ENCODE results near the gene TMED1.
A peak's percentile ranks its signal among the peaks of the same experiment; 100 is the strongest.
"Not testable (repeated sequence)": the region's sequence is repeated elsewhere in the genome, so short reads cannot be mapped to it uniquely, and the experiment has no call there.

The TMED1 gene, protein sequence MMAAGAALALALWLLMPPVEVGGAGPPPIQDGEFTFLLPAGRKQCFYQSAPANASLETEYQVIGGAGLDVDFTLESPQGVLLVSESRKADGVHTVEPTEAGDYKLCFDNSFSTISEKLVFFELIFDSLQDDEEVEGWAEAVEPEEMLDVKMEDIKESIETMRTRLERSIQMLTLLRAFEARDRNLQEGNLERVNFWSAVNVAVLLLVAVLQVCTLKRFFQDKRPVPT

DNA sequence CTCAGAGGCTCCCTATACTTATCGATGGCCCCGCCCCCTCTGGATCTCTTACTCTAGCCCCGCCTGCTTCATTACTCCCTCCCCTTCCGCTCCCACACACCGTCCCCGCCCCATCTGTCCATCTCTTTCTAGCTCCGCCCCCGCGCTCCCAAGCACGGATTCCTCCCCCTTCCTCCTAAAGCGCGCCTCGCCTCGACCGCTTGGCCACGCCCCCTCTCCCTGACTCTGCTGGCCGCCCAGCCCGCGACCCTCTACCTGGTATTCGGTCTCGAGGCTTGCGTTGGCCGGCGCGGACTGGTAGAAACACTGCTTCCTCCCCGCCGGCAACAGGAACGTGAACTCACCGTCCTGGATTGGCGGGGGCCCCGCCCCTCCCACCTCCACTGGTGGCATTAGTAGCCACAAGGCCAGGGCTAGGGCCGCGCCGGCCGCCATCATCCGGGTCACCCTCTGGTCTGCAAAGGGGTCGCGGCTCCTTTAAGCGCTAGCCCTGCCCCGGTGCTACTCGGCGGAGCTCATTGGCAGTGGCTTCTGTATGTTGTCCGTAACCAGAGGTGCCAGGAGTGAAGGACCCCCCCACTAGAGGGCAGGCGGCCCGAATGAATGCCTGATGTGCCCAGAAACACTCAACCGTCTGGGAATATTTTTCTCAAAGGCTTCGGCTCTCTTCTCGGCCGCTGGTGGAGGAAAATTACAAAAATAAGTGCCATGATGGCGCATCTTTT lies at the start of gene TMED1:
Gene TMED1 (minus strand): TSS at position 459 of the 725 bp plus-strand sequence. CDS start 21 bp downstream, at position 438.
- DNase-seq, result peak; percentile 98

DNA sequence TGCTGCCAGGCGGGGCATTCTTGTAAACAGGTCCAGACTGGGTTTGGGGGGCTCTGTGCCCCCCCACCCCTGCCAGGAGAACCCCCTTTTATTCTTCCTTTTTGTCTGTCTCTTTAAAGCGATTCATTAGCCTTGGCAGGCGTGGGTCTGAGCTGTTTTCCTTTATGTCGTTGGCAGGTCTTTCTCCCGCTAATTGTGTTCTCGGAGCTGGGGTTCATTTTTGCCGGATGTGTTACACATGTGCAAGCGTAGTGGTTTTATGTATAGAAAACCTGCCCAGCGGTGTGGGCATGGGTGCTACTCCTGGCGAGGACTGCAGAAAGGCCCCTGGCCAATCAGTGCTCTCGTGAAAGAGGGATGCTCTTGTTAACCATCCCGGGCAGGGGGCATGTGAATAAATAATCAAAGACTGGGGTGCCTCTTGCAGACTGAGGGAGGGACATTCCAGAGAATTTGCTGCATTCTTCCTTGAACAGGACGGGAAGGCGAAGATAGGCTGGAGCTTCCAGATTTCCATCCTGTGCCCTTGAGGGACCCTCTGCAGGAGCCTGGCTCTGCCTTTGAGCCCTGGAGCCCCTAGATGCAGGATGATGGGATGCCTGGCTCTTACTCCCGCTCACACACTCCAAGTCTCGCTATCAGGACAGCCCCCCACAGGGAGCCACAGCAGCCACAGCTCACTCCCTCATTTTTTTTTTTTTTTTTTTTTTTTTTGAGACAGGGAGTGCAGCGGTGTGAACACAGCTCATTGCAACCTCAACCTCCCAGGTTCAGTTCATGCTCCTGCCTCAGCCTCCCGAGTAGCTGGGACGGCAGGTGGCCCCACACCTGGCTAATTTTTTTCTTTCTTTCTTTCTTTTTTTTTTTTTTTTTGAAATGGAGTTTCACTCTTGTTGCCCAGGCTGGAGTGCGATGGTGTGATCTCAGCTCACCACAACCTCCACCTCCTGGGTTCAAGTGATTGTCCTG lies 49.5 kb upstream of the TMED1 start:
- no peak for DNase-seq

DNA sequence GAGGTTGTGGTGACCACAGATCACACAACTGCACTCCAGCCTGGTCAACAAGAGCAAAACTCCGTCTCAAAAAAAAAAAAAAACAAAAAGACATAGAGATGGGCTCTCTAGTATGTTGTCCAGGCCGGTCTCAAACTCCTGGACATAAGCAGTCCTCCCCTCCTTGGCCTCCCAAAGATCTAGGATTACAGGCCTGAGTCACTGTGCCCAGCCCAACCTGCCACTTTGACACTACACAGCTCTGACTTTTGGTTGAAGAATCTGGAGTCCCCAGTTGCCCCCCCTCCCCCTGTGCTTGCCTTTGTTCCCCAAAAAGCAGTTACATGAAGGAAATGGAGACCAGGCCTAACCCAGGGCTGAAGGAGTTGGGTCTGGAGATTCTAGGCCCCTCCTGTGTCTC lies 48.3 kb upstream of the TMED1 start:
- no peak for DNase-seq

DNA sequence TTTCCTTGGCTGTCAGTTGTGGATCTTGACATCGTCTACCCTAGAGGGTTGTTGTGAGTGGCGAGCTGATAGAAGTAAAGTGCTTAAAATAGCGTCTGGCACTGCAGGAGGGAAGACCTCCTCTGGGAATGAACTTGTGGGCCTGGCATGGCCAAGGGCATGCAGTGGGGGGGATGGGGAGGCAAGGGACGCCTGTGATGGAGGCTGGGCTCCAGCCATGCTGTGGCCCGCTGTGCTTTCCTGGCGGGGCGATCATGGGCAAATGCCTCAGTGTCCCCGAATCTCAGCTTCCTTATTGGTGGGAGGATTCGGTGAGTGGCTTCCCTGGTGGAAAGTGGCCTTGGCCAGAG lies 46.1 kb upstream of the TMED1 start:
- no peak for DNase-seq

DNA sequence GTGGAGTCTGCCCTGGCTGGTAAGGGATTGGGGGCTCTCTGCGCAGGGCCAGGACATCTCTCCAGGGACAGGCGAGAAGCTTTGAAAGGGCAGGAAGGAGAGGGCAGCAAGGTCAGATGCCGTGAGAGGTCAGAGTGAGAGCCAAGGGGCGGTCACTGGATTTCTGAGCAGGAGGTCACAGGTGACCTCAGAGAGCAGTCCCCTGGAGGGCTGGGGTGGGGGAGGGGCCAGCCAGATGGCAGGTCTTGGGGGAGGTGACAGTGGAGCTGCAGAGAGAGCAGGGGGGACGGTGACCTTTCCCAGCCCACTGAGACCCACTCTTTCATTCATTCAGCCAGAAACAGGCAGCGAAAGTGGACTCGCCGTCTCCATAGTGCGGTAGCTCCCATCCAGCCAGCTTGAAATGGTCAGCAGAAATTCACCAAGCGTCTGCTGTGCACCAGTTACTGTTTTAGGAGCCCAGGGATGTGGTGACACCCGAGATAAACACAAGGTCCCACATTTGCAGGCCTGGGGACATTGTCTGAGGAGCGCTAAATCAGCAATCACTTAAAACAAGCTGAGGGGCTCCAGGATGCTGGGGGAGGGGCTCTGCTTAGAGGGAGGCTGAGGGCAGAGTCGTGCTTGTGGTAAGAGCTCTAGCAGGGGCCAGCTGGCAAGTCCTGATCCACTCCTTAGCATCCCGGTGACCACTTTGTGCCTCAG lies 45.5 kb upstream of the TMED1 start:
- no peak for DNase-seq

DNA sequence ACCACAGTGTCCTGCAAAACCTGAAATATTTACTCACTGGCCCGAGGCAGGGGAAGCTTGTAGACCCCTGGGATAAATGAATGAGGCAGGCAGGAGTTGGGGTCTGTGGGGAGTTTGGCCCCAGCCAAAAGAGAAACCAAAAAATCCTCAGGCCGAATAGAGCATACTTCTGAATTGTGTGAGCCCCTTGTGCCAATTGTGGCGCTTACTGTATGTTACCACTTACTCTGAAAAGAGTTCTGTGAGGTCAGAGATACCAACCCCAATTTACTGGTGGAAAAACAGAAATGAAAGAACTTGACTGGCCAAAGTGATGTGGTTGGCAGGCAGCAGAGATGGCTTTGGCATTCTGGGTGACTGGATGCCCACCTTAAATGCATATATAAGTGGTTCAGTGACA lies 42.2 kb upstream of the TMED1 start:
- DNase-seq, result no peak

DNA sequence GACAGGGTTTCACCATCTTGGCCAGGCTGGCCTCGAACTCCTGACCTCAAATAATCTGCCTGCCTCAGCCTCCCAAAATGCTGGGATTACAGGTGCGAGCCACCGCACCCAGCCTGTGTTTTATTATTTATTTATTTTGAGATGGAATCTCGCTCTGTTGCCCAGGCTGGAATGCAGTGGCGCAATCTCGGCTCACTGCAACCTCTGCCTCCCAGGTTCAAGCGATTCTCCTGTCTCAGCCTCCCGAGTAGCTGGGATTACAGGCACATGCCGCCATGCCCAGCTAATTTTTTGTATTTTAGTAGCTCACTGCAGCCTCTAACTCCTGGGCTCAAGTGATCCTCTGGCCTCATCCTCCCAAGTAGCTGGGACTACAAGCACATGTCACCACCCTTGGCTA lies 41.6 kb upstream of the TMED1 start:
- DNase-seq, result not testable (repeated sequence)

DNA sequence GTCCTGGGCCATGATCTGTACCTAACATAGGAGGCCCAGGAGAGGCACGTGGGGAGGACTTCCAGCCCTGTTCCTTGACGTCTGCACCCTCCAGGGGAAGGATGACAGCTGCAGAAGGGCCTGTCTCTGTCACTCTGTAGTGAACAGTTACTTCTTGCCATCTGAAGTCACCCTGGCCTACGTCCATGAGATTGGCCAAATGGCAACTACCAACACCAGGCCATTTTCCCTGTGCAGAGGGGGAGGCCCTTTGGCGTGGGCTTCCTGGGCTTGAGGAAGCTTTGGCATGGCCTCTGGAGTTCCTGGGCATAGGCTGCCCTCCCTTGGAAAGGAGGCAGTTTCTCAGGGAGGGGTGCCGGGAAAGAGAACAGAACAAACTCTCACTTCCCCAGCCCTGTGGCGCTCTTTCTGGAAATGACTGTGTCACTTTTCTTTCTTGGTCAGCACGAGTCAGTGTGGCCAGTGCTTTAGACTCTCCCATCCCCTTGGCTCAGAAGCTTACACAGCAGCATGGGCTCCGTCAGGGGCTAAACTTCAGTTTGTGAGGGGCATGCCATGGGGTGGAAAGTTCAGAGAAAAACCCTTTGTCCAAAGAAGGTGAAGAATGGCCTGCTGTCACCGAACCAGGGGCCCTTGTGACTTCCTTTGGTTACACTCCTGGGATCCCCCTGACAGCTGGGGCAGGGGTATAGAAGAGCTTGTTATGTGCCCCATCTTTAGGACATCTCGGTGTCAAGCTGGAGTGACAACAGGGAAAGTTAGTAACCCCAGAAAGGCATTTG lies 40.6 kb upstream of the TMED1 start:
- DNase-seq, result no peak

DNA sequence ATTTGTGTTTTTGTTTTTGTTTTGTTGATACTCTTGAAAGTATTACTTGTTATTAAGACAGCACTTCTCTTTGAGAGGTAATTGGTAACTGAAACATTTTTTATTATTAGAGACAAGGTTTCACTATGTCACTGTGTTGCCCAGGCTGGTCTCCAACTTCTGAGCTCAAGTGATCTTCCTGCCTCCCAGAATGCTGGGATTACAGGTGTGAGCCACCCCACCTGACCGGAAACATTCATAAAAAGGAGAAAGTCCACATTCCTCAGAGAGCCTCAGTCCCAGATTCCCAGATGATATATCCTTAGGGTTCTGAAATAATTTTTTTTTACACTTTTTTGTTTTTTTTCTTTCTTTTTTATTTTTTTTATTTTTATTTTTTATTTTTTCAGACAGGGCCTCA lies 38.0 kb upstream of the TMED1 start:
- DNase-seq, result no peak

DNA sequence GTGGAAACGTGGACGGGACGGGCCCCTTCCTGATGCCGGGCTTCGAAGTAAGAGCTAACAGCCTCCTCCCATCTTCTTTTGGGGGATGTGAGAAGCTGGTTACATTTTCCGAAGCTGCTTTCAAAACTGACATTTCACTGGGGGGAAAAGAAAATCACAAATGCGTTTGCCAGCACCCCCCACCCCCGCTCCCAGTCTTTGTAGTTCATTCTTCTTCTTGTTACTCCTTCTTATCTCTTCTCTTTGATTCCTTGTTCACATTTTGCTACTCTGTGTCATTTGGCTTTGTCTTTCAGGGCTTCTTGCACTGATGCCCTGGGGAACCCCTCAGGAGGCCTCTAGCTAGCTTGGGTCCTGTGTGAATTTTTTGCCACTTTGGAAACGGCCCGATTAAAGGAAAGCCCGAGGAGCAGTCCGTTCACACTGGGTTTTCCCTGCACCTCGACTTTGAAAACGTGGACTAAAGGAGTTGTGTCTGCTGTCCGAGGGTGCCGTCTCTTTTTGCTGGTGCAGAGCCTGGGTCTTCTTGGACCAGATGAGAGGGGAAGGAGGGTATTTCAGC lies 36.6 kb upstream of the TMED1 start:
- no peak for DNase-seq

DNA sequence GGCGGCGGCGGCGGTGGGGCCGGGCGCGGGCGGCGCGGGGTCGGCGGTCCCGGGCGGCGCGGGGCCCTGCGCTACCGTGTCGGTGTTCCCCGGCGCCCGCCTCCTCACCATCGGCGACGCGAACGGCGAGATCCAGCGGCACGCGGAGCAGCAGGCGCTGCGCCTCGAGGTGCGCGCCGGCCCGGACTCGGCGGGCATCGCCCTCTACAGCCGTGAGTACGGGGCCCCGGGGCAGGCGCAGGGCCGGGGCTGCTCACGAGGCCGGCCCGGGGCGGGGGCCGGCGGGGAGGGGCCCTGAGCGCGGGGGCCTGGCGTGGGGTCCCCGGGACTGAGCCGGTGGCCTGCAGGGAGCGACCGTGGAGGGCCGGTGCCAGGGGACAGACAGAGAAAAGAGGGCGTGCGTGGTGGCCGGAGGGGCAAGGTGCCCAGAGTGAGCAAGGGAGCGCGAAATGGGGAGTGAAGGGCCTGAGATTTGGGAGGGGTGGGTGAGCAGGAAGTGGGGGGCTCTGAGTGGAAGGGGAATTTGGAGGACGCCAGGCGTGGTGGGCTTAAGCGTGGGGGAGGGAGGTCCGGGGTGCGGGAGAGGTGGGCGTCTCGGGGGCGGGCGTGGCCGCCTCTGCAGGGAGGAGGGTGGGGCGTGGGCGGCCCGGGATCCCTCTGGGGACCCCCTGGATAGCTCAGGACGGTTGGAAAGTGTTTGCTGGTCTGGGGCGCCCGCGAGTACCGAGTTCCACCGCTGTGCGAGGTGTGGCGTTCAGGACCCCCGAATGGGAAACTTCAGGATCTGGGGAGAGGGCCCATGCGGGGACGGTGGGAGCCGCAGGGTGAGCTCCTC lies 35.9 kb upstream of the TMED1 start:
- DNase-seq, result no peak

DNA sequence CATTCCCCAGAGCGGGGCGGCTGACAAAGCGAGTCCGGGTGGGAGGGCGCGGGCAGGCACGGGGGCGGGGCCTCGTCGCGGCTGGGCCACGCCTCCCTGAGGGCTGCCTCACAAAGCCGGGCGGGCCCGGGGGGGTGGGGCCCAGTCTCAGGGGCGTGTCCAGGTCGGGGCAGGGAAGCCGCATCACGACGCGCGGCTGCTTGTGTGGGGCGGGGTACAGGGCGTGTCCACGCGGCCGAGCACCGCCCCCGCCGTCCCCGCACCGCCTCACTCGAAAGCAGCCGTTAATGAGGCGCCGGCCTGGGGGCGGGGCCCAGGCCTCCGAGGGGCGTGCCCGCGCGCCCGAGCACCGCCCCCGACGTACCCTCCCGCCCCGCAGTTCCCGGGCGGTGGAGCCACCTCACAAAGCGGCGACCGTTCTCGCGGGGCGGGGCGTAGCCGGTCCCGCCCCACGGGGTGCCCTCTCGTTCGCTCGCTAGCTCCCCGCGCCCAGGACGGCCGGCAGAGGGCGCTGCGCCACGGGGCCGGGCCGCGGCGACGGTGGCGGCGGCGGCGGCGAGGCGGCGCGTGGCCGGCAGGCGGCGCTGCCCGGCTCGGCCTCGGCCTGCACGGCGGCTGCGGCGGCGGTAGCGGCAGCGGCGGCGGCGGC lies 35.1 kb upstream of the TMED1 start, which contains the start of gene CARM1:
Gene CARM1 (plus strand): TSS at position 599 of the 649 bp plus-strand sequence. CDS start 150 bp downstream, outside the sequence.
- DNase-seq, result peak; percentile 99

DNA sequence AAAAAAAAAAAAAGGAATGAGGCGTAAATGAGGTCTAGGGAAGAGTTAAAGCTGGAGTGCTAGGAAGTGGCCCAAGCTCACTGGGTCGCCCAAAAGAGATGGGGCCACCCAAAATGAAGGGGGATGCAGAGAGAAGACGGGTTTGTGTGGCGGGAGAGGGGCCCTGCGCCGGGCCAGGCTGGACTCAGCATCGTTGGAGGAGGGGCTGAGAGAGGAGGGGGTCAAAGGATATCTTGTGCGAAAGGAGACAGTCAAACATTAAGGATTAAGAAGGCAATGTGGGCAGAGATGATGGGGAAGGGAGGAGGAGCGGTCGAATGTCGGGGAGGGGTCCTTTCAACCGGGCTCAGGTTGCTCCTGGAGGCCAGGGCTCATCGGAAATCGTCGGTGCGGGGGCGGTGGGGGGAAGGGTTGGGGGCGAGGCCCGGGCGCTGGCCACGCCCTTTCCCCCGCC lies 34.5 kb upstream of the TMED1 start:
- DNase-seq, result peak; percentile 89

DNA sequence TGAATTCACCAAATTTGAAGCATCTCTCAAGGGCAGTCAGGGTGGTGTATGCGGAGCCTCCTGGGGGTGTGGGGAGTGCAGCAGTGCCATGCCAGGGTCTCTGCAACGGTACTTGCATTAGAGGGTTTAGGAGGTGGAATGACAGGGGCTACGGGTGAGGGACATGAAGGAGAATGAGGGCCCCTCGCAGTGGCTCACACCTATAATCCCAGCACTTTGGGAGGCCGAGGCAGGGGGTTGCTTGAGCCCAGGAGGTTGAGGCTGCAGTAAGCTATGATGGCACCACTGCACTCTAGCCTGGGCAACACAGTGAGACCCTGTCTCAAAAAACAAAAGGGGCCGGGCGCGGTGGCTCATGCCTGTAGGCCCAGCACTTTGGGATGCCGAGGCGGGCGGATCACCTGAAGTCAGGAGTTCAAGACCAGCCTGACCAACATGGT lies 33.9 kb upstream of the TMED1 start:
- not testable (repeated sequence) for DNase-seq

DNA sequence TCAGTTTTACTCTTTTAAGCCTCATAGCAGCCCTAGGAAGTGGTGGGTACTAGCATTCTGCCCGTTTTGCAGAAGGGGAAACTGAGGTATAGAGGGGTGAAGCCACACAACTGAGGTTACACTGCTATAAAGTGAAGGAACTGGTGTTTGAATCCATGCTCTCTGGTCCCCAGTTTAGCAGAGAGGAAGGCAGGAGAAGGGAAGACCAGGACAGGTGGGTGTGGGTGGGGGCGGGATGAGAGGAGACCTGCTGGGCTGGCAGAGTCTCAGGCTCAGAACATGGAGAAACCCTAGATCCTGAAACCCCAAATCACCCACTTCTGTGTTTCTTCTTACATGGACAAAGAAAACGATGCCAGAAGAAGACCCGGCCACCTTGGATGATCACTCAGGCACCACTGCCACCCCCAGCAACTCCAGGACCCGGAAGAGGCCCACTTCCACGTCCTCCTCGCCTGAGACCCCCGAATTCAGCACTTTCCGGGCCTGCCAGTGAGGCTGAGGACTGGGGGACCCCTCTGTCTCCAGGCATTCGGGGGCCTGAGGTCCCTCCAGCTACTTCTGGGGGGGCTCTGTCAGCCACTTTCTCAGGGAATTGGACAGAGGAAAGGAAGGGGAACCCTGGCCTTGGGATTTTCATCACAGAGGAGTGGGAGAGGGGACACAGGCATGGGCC lies 33.0 kb upstream of the TMED1 start:
- no peak for DNase-seq

DNA sequence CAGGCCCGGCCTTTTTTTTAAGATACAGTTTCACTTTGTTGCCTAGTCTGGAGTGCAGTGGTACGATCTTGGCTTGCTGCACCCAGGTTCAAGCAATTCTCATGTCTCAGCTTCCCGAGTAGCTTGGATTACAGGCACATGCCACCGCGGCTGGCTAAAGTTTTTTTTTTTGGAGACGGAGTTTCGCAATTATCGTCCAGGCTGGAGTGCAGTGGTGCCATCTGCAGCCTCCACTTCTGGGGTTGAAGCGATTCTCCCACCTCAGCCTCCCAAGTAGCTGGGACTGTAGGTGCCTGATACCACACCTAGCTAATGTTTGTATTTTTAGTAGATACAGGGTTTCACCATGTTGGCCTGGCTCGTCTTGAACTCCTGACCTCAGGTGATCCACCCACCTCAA lies 30.5 kb upstream of the TMED1 start:
- DNase-seq, result no peak

DNA sequence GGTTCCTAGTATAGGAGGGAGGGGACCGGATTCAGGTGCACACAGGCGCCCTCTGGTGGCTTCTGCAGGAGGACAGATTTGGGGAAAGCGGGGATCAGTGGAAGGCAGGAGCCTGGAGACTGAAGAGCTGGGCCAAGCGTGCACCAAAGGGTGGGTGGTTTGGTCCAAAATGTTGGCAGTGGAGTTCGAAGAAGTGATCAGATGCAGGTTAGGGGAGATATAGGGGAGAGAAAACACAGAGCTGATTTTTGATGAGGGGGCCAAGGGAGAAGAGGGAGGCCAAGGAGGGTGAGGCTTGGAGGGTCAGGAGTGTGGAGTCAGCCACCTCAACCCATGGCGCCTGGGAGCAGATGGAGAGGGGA lies 28.5 kb upstream of the TMED1 start:
- peak; percentile 81 for DNase-seq

DNA sequence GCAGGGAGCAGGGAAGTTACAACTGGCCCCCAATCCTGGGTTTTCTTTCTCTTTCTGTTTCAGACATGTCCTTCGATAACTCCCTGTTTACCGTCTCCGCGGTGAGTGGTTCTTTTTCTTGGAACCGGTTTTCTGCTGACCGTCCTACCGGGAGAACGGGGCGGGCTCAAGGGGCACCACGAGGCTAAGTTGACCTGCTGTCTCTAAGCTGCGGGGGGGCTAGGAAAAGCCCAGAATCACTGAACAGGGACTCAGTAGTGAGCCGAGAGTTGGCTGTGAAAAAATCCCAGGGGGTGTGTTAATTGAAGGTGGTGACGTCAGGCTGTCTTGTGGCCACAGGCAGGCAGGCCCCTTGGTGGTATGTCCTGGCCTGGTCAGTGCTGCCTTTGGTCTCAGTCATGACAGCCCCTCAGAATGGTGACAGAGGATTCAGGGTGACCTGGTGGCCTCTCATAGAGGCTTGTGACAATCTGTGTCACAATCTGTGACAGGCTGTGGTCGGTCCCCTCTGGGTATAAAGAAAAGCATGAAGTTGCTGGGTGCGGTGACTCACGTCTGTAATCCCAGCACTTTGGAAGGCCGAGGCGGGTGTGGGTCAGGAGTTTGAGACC lies 27.2 kb upstream of the TMED1 start:
- DNase-seq, result no peak

DNA sequence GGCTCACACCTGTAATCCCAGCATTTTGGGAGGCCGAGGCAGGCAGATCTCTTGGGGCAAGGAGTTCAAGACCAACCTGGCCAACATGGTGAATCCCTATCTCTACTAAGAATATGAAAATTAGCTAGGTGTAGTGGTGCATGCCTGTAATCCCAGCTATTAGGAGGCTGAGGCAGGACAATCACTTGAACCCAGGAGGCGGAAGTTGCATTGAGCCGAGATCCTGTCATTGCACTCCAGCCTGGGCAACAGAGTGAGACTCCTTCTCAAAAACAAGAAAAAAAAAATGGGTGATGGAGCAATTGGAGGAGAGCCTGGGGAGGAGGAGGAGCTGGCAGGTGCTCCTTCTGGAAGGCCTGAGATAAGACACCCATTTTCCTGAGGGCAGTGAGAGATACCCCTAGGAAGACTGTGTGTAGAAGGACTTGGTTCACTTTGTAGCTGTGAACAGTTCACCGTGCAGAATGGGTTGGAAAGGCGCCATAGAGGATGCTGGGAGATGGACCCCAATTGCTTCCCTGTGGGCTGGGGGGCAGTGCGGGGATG lies 26.6 kb upstream of the TMED1 start:
- no peak for DNase-seq
